IMR-90 (cell line): ENCODE data around the gene ZFAND2B. TPM values are rescaled to one million over a fixed set of nuclear protein-coding genes. Genes with fewer than 3 reads are reported as not detected.

Experiments
- ATAC-seq: fragments of 200-7000 bp; cut with Tn5 transposase; 2 replicates; pipeline ENCODE4 v1.9.1; 2020; ENCODE audit warnings: low read depth, mild to moderate bottlenecking, moderate library complexity
- BruUV-seq: library from RNA; stranded (reverse); fragments of 400-500 nt; replicated peaks from 2 replicates; lab custom pipeline; 2021; lab: Mats Ljungman, UMichigan
- CTCF ChIA-PET: fragments of 300-600 bp; formaldehyde crosslinking; extraction: SDS; loops from one replicate; lab custom pipeline; 2021; ENCODE audit warnings: antibody characterized with exemption; lab: Yijun Ruan, JAX
- POLR2A ChIA-PET: fragments of 300-600 bp; sonication (Branson Sonifier 250); formaldehyde crosslinking; loops from one replicate; lab custom pipeline; 2022; ENCODE audit warnings: antibody characterized with exemption; ENCODE audit not compliant: unreplicated experiment; lab: Charles Lee
- DNase-seq: peaks from one replicate; pipeline ENCODE4 v3.0.0; 2013
- H2AFZ ChIP-seq: replicated peaks from 2 replicates; pipeline ENCODE3; 2013; ENCODE audit warnings: low read length, mild to moderate bottlenecking; ENCODE audit not compliant: poor library complexity
- H2AK5ac ChIP-seq: 2 replicates; pipeline ENCODE4 v1.6.1; 2013; ENCODE audit warnings: low read depth, low read length, inconsistent platforms
- H2AK9ac ChIP-seq: replicated peaks from 2 replicates; pipeline ENCODE3; 2013; ENCODE audit warnings: mild to moderate bottlenecking, low read depth, low read length, moderate library complexity; ENCODE audit not compliant: poor library complexity
- H2BK120ac ChIP-seq: 2 replicates; pipeline ENCODE4 v1.6.1; 2013; ENCODE audit warnings: low read depth, low read length, inconsistent platforms
- H2BK15ac ChIP-seq: 3 replicates; pipeline ENCODE4 v1.6.1; 2013; ENCODE audit warnings: low read depth, low read length, inconsistent platforms
- H2BK20ac ChIP-seq: 2 replicates; pipeline ENCODE4 v1.6.1; 2013; ENCODE audit warnings: low read depth, mild to moderate bottlenecking, inconsistent platforms, low read length, moderate library complexity
- H2BK5ac ChIP-seq: 2 replicates; pipeline ENCODE4 v1.6.1; 2013; ENCODE audit warnings: mild to moderate bottlenecking, low read depth, low read length, inconsistent platforms; ENCODE audit not compliant: poor library complexity, severe bottlenecking
- H3K14ac ChIP-seq: replicated peaks from 2 replicates; pipeline ENCODE4 v1.6.1; 2013; ENCODE audit warnings: low read depth, low read length, inconsistent platforms
- H3K18ac ChIP-seq: 2 replicates; pipeline ENCODE4 v1.6.1; 2013; ENCODE audit warnings: low read depth, low read length, control low read depth
- H3K23ac ChIP-seq: 2 replicates; pipeline ENCODE4 v1.6.1; 2013; ENCODE audit warnings: low read depth, low read length, inconsistent platforms
- H3K27ac ChIP-seq: 2 replicates; pipeline ENCODE4 v1.5.1; 2013; ENCODE audit warnings: mild to moderate bottlenecking, control low read depth, low read length; ENCODE audit not compliant: insufficient read depth
- H3K27me3 ChIP-seq: 2 replicates; pipeline ENCODE4 v1.6.1; 2013; ENCODE audit warnings: low read length; ENCODE audit not compliant: control insufficient read depth, insufficient read depth
- H3K36me3 ChIP-seq: 2 replicates; pipeline ENCODE4 v1.6.1; 2013; ENCODE audit warnings: low read length, mixed read lengths; ENCODE audit not compliant: control insufficient read depth, insufficient read depth
- H3K4ac ChIP-seq: 2 replicates; pipeline ENCODE4 v1.6.1; 2013; ENCODE audit warnings: low read depth, low read length, inconsistent platforms
- H3K4me1 ChIP-seq: 2 replicates; pipeline ENCODE4 v1.6.1; 2013; ENCODE audit warnings: low read length, mixed read lengths; ENCODE audit not compliant: control insufficient read depth, insufficient read depth
- H3K4me2 ChIP-seq: 2 replicates; pipeline ENCODE4 v1.6.1; 2013; ENCODE audit warnings: low read depth, mild to moderate bottlenecking, control low read depth, low read length, moderate library complexity
- H3K4me3 ChIP-seq: 2 replicates; pipeline ENCODE4 v1.5.1; 2013; ENCODE audit warnings: low read depth, mild to moderate bottlenecking, control low read depth, low read length, moderate library complexity; ENCODE audit not compliant: insufficient read depth
- H3K56ac ChIP-seq: 2 replicates; pipeline ENCODE4 v1.6.1; 2013; ENCODE audit warnings: low read length, inconsistent platforms; ENCODE audit not compliant: insufficient read depth; ENCODE audit errors: extremely low read depth
- H3K79me1 ChIP-seq, 2 experiments: 2 replicates each; pipeline ENCODE4 v1.6.1; 2013; ENCODE audit warnings: low read length in 2 of 2, inconsistent platforms in 1 of 2, low read depth in 1 of 2
- H3K9ac ChIP-seq: 2 replicates; pipeline ENCODE4 v1.6.1; 2013; ENCODE audit warnings: low read depth, low read length, control low read depth
- H3K9me1 ChIP-seq: 2 replicates; pipeline ENCODE4 v1.6.1; 2013; ENCODE audit warnings: low read length, inconsistent platforms; ENCODE audit not compliant: insufficient read depth
- H3K9me3 ChIP-seq: 2 replicates; pipeline ENCODE4 v1.6.1; 2013; ENCODE audit warnings: low read length; ENCODE audit not compliant: control insufficient read depth, insufficient read depth
- H4K20me1 ChIP-seq: 2 replicates; pipeline ENCODE4 v1.6.1; 2013; ENCODE audit warnings: low read length, inconsistent platforms; ENCODE audit not compliant: insufficient read depth
- H4K5ac ChIP-seq: 2 replicates; pipeline ENCODE4 v1.6.1; 2013; ENCODE audit warnings: mild to moderate bottlenecking, low read depth, low read length, control low read depth
- H4K8ac ChIP-seq, 2 experiments: 2 replicates each; pipeline ENCODE4 v1.6.1; 2013; ENCODE audit warnings: low read depth in 2 of 2, low read length in 2 of 2, control low read depth in 1 of 2, inconsistent platforms in 1 of 2
- H4K91ac ChIP-seq: 2 replicates; pipeline ENCODE4 v1.6.1; 2013; ENCODE audit warnings: low read depth, low read length, inconsistent platforms; ENCODE audit not compliant: insufficient read depth
- BHLHE40 ChIP-seq: fragments of 150-350 bp; IDR thresholded peaks from 2 replicates; pipeline ENCODE4 v1.6.1; 2016; ENCODE audit warnings: mild to moderate bottlenecking, low read depth, low read length
- CEBPB ChIP-seq: IDR thresholded peaks from 2 replicates; pipeline ENCODE4 v1.6.1; 2012; ENCODE audit warnings: low read depth, low read length, improper control_type of control experiment
- CHD1 ChIP-seq: IDR thresholded peaks from 2 replicates; pipeline ENCODE4 v1.6.1; 2012; ENCODE audit warnings: low read depth, low read length, improper control_type of control experiment
- ELK1 ChIP-seq: fragments of 150-350 bp; IDR thresholded peaks from 2 replicates; pipeline ENCODE4 v1.6.1; 2016; ENCODE audit warnings: low read depth, mild to moderate bottlenecking, low read length, moderate library complexity, borderline replicate concordance
- FOS ChIP-seq: fragments of 150-350 bp; IDR thresholded peaks from 2 replicates; pipeline ENCODE4 v1.6.1; 2016; ENCODE audit warnings: low read depth, low read length
- MAFK ChIP-seq: IDR thresholded peaks from 2 replicates; pipeline ENCODE4 v1.6.1; 2012; ENCODE audit warnings: low read depth, low read length, improper control_type of control experiment
- MAZ ChIP-seq: IDR thresholded peaks from 2 replicates; pipeline ENCODE4 v1.6.1; 2012; ENCODE audit warnings: low read depth, mild to moderate bottlenecking, low read length, improper control_type of control experiment, moderate library complexity, borderline replicate concordance
- NFE2L2 ChIP-seq: fragments of 150-350 bp; IDR thresholded peaks from 2 replicates; pipeline ENCODE4 v1.6.1; 2016; ENCODE audit warnings: low read depth, mild to moderate bottlenecking, low read length
- POLR2A ChIP-seq: IDR thresholded peaks from 2 replicates; pipeline ENCODE4 v1.6.1; 2012; ENCODE audit warnings: mild to moderate bottlenecking, low read depth, low read length
- RCOR1 ChIP-seq: IDR thresholded peaks from 2 replicates; pipeline ENCODE4 v1.6.1; 2012; ENCODE audit warnings: mild to moderate bottlenecking, low read length, improper control_type of control experiment; ENCODE audit not compliant: insufficient replicate concordance
- RFX5 ChIP-seq: IDR thresholded peaks from 2 replicates; pipeline ENCODE4 v1.8.0; 2012; ENCODE audit warnings: low read depth, mild to moderate bottlenecking, low read length, moderate library complexity
- SMC3 ChIP-seq: fragments of 150-350 bp; IDR thresholded peaks from 2 replicates; pipeline ENCODE4 v1.6.1; 2016; ENCODE audit warnings: low read depth, mild to moderate bottlenecking, antibody characterized with exemption, low read length, moderate library complexity
- USF2 ChIP-seq: fragments of 150-350 bp; IDR thresholded peaks from 2 replicates; pipeline ENCODE4 v1.6.1; 2017; ENCODE audit warnings: mild to moderate bottlenecking, antibody characterized with exemption, low read length, low read depth
- WGBS, 2 experiments: methylation state at CpG; one replicate each; pipeline versions ENCODE4 v1.1.5 to v1.1.7; 2013; ENCODE audit warnings: missing lambda C conversion rate in 2 of 2; ENCODE audit not compliant: insufficient read length in 1 of 2; ENCODE audit errors: extremely low coverage in 2 of 2; 5-methylcytosine and 5-hydroxymethylcytosine counted together
- dilution Hi-C: fragments of 300-500 bp; cut with HindIII; formaldehyde crosslinking; loops from one replicate; pipeline ENCODE4 v1.14.3; 2018; ENCODE audit warnings: low sequenced_read_pairs; ENCODE audit not compliant: unreplicated experiment
- in situ Hi-C: fragments of 300-500 bp; cut with MboI; formaldehyde crosslinking; loops from 3 replicates; pipeline ENCODE4 v1.14.3; 2019; ENCODE audit warnings: low sequenced_read_pairs, inconsistent platforms, mixed read lengths
- intact Hi-C: fragments of 100-400 bp; cut with micrococcal nuclease; formaldehyde crosslinking; loops from 2 replicates; pipeline ENCODE4 v1.10.0; 2022
- polyA plus RNA-seq, 3 experiments: library from polyadenylated mRNA; depleted of rRNA; stranded (reverse); fragments of >200 nt; gene quantifications; 2 replicates each; pipeline ENCODE4 v1.2.3, GENCODE V29; 2012; ENCODE audit warnings: low replicate concordance in 1 of 3
- total RNA-seq: library from RNA; depleted of rRNA; stranded (reverse); fragments of >200 nt; gene quantifications from 2 replicates; pipeline ENCODE4 v1.2.3, GENCODE V29; 2012
- TF ChIP-seq, protein P1 (sequence below): conservative IDR thresholded peaks from 2 replicates; pipeline ENCODE4 v1.5.1; 2012; ENCODE audit warnings: mild to moderate bottlenecking, low read depth, low read length, improper control_type of control experiment

ZFAND2B gene
- total and polyA plus RNA-seq, 2 of the 4 experiments (the other 2 are of a cell fraction) = 25.5 to 38.3 TPM

DNA sequence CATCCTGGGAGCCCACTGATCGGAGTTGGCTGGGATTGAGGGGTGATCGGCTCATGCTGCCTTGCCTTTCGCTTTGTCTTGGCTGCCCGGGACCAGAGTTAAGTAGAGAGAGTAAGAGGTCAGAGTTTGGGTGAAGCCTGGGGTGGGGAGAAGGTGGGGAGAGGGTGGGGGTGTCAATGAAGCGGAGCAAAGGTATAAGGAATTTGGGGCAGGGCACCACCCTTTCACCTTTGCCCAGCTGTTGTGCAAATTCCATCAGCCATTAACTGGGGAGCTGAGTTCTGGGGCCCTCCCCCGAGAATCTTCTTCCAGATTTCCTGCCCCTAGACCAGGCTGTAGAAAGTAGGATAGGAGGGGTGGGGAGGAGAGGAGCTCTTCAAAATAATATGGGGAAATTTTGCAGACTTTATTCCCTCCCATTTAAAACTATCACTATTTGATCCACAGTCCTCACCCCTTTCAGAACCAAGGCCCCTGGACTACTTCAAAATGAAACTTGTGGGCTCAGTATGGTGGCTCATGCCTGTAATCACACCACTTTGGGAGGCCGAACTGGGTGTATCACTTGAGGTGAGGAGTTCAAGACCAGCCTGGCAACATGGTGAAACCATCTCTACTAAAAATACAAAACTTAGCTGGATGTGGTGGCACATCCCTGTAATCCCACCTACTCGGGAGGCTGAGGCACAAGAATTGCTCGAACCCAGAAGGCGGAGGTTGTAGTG, 36.5 kb upstream of the ZFAND2B start, which contains the start of gene SLC23A3:
SLC23A3 (minus strand) TSS at position 100 of the 725 bp plus-strand sequence; CDS start at position 55, 45 bp downstream.
- H3K4me2 ChIP-seq = no peak within 1 kb of the TSS
- no peak within 1 kb of the TSS for H2BK120ac ChIP-seq
- POLR2A ChIA-PET = no interaction called here
- peaks cover 3% of the 10 kb centered on the region; the same call in 1 of the 2 replicates for H3K4me1 ChIP-seq
- no peak within 1 kb of the TSS for H3K23ac ChIP-seq
- H3K14ac ChIP-seq = no peak within 1 kb of the TSS
- no peak within 1 kb of the TSS for H3K4ac ChIP-seq
- H2AK9ac ChIP-seq = peak within 1 kb of the TSS; percentile 72
- ATAC-seq = no peak
- 92% methylated on average over 2 of the region's 10 CpGs; no CpG with 5 or more reads in 1 of the 2 experiments for WGBS, 2 experiments
- H3K79me1 ChIP-seq = 0 out of 4 replicates have a peak, but pooled peaks cover 3 to 11% of the 10 kb centered on the region in 2 experiments
- H3K9me1 ChIP-seq = 0 out of 2 replicates have a peak, but pooled peaks cover 4% of the 10 kb centered on the region
- dilution Hi-C loops (no loop called here), intact Hi-C loops (loop anchor here (2.0 kb wide), 1 partner anchor 125 kb away; no protein-coding TSS in a partner anchor), in situ Hi-C loops (loop anchor here (5.0 kb wide), 2 partner anchors 37 to 127 kb away; partner anchors contain the start of gene ZFAND2B)
- DNase-seq = no peak
- no peak within 1 kb of the TSS for H4K91ac ChIP-seq
- no peak within 1 kb of the TSS for H4K5ac ChIP-seq
- TF ChIP-seq NFE2L2 (no peak), RCOR1 (no peak), RFX5 (no peak), SMC3 (no peak), FOS (no peak), MAFK (no peak), CHD1 (no peak), CEBPB (no peak), USF2 (no peak), ELK1 (no peak), BHLHE40 (no peak), MAZ (no peak), POLR2A (no peak)
- TF ChIP-seq, protein P1, sequence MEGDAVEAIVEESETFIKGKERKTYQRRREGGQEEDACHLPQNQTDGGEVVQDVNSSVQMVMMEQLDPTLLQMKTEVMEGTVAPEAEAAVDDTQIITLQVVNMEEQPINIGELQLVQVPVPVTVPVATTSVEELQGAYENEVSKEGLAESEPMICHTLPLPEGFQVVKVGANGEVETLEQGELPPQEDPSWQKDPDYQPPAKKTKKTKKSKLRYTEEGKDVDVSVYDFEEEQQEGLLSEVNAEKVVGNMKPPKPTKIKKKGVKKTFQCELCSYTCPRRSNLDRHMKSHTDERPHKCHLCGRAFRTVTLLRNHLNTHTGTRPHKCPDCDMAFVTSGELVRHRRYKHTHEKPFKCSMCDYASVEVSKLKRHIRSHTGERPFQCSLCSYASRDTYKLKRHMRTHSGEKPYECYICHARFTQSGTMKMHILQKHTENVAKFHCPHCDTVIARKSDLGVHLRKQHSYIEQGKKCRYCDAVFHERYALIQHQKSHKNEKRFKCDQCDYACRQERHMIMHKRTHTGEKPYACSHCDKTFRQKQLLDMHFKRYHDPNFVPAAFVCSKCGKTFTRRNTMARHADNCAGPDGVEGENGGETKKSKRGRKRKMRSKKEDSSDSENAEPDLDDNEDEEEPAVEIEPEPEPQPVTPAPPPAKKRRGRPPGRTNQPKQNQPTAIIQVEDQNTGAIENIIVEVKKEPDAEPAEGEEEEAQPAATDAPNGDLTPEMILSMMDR = no peak
- H3K27me3 ChIP-seq = no peaks in the 10 kb centered on the region
- no peak within 1 kb of the TSS for H3K4me3 ChIP-seq
- peaks cover 7% of the 10 kb centered on the region; the same call in 1 of the 2 replicates for H4K20me1 ChIP-seq
- no TSS peak for BruUV-seq
- H3K18ac ChIP-seq = no peak within 1 kb of the TSS
- CTCF ChIA-PET = interaction anchor here (1.0 to 1.1 kb wide), 2 partner anchors 45 to 92 kb away, joined by 3 to 5 read pairs; no protein-coding TSS in a partner anchor
- no peak within 1 kb of the TSS for H2BK5ac ChIP-seq
- no peaks in the 10 kb centered on the region for H3K9me3 ChIP-seq
- no peak within 1 kb of the TSS for H3K9ac ChIP-seq
- H3K27ac ChIP-seq = no peak within 1 kb of the TSS
- peak within 1 kb of the TSS; percentile 2 for H2AFZ ChIP-seq
- H2BK20ac ChIP-seq = no peak within 1 kb of the TSS
- no peak within 1 kb of the TSS for H3K56ac ChIP-seq
- no peak within 1 kb of the TSS for H2AK5ac ChIP-seq
- peaks cover 20% of the 10 kb centered on the region for H3K36me3 ChIP-seq
- no peak within 1 kb of the TSS for H2BK15ac ChIP-seq
- no peak within 1 kb of the TSS for H4K8ac ChIP-seq
